ENCODE data around the gene DUSP22.

GRCh38 chr6:340991-341827 is 48.9 kb downstream of the DUSP22 start:
- TF ChIP-seq CTCF (IDR thresholded peaks at IDR 0.05), result no peak
- no peak for TF ChIP-seq EZH2 (IDR thresholded peaks at IDR 0.05)
- TF ChIP-seq EZH2phosphoT487 (IDR thresholded peaks at IDR 0.05), result no peak
